GM12891 (cell line): ENCODE data around the gene TBC1D22A.

ENCODE experiments used
- DNase-seq: peaks from one replicate; pipeline ENCODE4 v3.0.0; 2011; ENCODE audit warnings: low spot score; ENCODE audit not compliant: insufficient read length
- FAIRE-seq: peaks from 2 replicates; lab custom pipeline; 2011; peaks lifted over from hg19 to GRCh38; lab: Jason Lieb, UNC
- PAX5 ChIP-seq: IDR thresholded peaks from 2 replicates; pipeline ENCODE4 v1.6.1; 2011; ENCODE audit warnings: low read length, moderate library complexity, mild to moderate bottlenecking; ENCODE audit not compliant: insufficient read depth, severe bottlenecking
- POLR2A ChIP-seq: IDR thresholded peaks from 2 replicates; pipeline ENCODE4 v1.6.1; 2011; ENCODE audit warnings: low read depth, low read length, control low read depth
- POLR2AphosphoS5 ChIP-seq: IDR thresholded peaks from 2 replicates; pipeline ENCODE4 v1.6.1; 2011; ENCODE audit warnings: low read depth, low read length, control low read depth
- POU2F2 ChIP-seq: IDR thresholded peaks from 2 replicates; pipeline ENCODE4 v1.6.1; 2011; ENCODE audit warnings: low read depth, mild to moderate bottlenecking, control low read depth, low read length, moderate library complexity
- SPI1 ChIP-seq: IDR thresholded peaks from 2 replicates; pipeline ENCODE4 v1.6.1; 2011; ENCODE audit warnings: low read depth, low read length, control low read depth
- TAF1 ChIP-seq: IDR thresholded peaks from 2 replicates; pipeline ENCODE4 v1.6.1; 2011; ENCODE audit warnings: low read depth, low read length, control low read depth

Gene TBC1D22A

DNA sequence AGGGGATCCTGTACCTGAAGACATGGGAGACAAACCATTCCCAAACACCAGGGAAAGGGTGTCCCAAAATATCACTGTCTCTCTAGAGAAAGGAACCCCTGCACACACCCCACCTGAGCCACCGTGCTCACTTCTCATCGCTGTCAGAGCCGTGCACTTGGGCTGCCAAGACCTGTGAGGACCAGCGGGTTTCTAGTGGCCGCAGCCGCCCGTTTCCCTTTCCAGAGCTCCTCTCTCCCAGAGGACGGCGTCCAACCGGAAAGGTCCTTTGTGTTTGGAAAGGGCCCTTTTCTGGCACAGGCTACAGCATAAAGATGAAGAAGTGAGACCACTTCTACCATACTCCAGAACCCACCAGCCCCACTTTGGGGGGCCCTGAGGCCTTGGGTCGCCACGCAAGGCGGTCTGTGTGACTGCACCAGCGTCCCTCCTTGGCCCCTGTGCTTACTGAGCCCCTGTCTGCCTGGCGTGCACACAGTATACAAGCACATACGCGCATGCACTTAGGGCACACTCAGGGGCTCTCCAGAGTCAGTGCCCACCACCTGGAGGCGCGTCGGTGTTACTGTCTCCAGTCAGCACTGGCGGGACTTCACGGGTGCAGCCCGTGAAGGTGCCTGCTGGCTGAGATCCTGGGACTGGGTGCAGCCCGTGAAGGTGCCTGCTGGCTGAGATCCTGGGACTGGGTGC is 381.8 kb downstream of the TBC1D22A start:
- FAIRE-seq (no peak), DNase-seq (no peak)
- no peak for TF ChIP-seq SPI1
- no peak for TF ChIP-seq PAX5
- no peak for TF ChIP-seq POU2F2
- no peak for TF ChIP-seq TAF1
- TF ChIP-seq POLR2A, result no peak
- no peak for TF ChIP-seq POLR2AphosphoS5

GRCh38 chr22:47144791-47145425 is 382.5 kb downstream of the TBC1D22A start:
- no peak for FAIRE-seq
- TF ChIP-seq SPI1 (no peak), POLR2AphosphoS5 (no peak), TAF1 (no peak), POLR2A (no peak), PAX5 (no peak), POU2F2 (no peak)

DNA sequence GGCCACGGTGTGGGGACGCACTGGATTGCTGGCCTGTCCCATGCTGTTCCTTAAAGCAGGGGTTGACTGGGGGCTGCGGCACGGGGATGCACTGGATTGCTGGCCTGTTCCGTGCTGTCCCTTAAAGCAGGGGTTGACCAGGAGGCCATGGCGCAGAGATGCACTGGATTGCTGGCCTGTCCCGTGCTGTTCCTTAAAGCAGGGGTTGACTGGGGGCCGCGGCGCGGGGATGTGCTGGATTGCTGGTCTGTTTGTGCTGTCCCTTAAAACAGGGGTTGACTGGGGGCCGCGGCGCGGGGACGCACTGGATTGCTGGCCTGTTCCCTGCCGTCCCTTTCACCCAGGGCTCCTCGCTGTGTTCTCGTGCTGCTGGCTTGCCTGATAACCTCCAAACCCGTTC is 383.4 kb downstream of the TBC1D22A start:
- no peak for DNase-seq

More at GRCh38 chr22:47144791-47145425, 382.5 kb downstream of the TBC1D22A start:
- no peak for DNase-seq

DNA sequence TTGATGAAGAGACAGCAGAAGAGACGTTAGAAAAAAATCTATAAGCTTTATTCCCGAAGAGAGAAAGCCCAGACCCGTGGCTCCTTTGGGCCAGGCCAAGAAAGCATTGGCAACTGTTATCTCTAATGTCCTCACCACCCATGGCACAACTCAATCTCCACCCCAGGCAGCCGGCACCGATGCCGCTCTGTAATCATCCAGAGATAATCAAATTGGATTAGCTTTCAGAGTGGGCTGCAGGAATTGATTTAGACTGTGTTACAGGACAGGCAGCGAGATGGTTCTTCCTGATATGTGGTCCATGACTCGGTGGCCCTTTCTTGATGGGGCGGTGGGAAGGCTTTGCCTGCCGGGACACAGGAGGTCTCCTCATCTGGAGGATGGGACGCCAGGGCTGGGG is 383.9 kb downstream of the TBC1D22A start:
- DNase-seq (no peak), FAIRE-seq (no peak)
- TF ChIP-seq POU2F2, result no peak
- no peak for TF ChIP-seq TAF1
- no peak for TF ChIP-seq PAX5
- no peak for TF ChIP-seq POLR2A
- no peak for TF ChIP-seq SPI1
- no peak for TF ChIP-seq POLR2AphosphoS5

More for the DNA sequence above, 383.4 kb downstream of the TBC1D22A start:
- TF ChIP-seq POLR2A, result no peak
- no peak for TF ChIP-seq PAX5
- no peak for TF ChIP-seq POU2F2
- no peak for TF ChIP-seq SPI1
- TF ChIP-seq POLR2AphosphoS5, result no peak
- no peak for TF ChIP-seq TAF1
- FAIRE-seq, result no peak

DNA sequence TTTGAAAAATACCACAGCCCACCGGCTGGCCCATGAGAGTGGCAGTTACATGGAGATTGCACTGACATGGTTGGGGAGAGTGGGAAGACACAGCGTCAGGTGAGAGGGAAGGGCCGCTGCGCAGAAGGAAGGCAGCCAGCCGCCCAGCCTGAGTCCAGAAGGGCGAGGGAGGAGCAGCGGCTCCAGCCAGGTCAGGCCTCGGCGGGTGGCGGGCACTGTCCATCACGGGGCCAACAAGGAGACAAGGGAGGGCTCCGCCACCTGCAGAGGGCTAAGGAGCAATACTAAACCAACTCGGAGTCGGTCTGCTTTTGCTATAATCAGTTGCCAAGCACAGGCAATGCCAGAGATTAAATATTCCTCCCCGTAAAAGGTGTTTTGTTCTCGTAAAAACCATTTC is 384.5 kb downstream of the TBC1D22A start:
- no peak for TF ChIP-seq POU2F2
- no peak for TF ChIP-seq POLR2A
- TF ChIP-seq POLR2AphosphoS5, result no peak
- TF ChIP-seq TAF1, result no peak
- TF ChIP-seq PAX5, result no peak
- FAIRE-seq (no peak), DNase-seq (no peak)

GRCh38 chr22:47147572-47147971 is 385.1 kb downstream of the TBC1D22A start:
- no peak for FAIRE-seq
- TF ChIP-seq POLR2AphosphoS5 (no peak), TAF1 (no peak), SPI1 (no peak), POLR2A (no peak), POU2F2 (no peak), PAX5 (no peak)
- DNase-seq, result no peak

GRCh38 chr22:47148510-47148909 is 386.1 kb downstream of the TBC1D22A start:
- DNase-seq, result no peak
- FAIRE-seq, result no peak
- TF ChIP-seq TAF1 (no peak), PAX5 (no peak), POLR2AphosphoS5 (no peak), POU2F2 (no peak), SPI1 (no peak), POLR2A (no peak)

- no peak for FAIRE-seq
- TF ChIP-seq POLR2AphosphoS5, result no peak
- no peak for TF ChIP-seq SPI1
- TF ChIP-seq TAF1, result no peak
- TF ChIP-seq POU2F2, result no peak
- no peak for TF ChIP-seq POLR2A
- TF ChIP-seq PAX5, result no peak
Observed at GRCh38 chr22:47148956-47149728, 386.7 kb downstream of the TBC1D22A start.

GRCh38 chr22:47149976-47150375 is 387.5 kb downstream of the TBC1D22A start:
- no peak for FAIRE-seq
- DNase-seq, result no peak
- TF ChIP-seq PAX5 (no peak), POU2F2 (no peak), SPI1 (no peak), POLR2A (no peak), POLR2AphosphoS5 (no peak), TAF1 (no peak)

More at GRCh38 chr22:47148956-47149728, 386.7 kb downstream of the TBC1D22A start:
- DNase-seq, result no peak

DNA sequence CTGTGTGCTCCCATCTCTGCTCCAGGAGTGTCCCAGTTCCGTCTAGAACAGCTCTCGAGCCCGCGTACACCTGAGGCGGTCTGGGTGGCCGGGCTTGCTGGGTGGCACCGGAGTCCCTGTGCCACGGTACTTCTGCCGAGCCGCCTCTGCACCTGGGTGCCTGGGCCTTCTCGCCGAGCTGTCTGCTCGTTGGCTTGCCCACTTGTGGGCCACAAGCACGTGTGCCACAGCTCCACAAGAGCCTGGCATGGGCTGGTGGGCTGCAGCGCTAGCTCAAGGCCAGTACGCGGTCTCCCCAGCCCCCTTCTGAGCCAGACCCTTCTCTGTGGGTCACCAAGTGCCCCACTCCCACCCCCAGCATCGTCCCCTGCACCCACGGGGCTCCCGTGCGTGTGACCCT is 388.0 kb downstream of the TBC1D22A start:
- no peak for DNase-seq
- TF ChIP-seq SPI1 (no peak), POLR2A (no peak), PAX5 (no peak), TAF1 (no peak), POU2F2 (no peak), POLR2AphosphoS5 (no peak)
- FAIRE-seq, result no peak
